H9 (cell line): ENCODE measurements around the gene AP4S1. TPM values are rescaled to one million over a fixed set of nuclear protein-coding genes. Genes with fewer than 3 reads are reported as not detected.

Source experiments
- DNase-seq: peaks from one replicate; pipeline ENCODE4 v3.0.0-alpha.2; 2017
- H2AFZ ChIP-seq: one replicate; pipeline ENCODE4 v1.6.1; 2013; ENCODE audit warnings: mild to moderate bottlenecking, low read length, control low read depth, moderate library complexity
- H2AK5ac ChIP-seq: 2 replicates; pipeline ENCODE4 v1.6.1; 2013; ENCODE audit warnings: low read length, control low read depth, mixed read lengths; ENCODE audit not compliant: insufficient read length
- H2BK120ac ChIP-seq: one replicate; pipeline ENCODE4 v1.6.1; 2013; ENCODE audit warnings: low read depth, mild to moderate bottlenecking, low read length, control low read depth, inconsistent platforms; ENCODE audit not compliant: poor library complexity, severe bottlenecking
- H2BK12ac ChIP-seq: 2 replicates; pipeline ENCODE4 v1.6.1; 2013; ENCODE audit warnings: low read length, control low read depth, mixed read lengths, low read depth; ENCODE audit not compliant: insufficient read length
- H2BK15ac ChIP-seq: 2 replicates; pipeline ENCODE4 v1.6.1; 2013; ENCODE audit warnings: low read depth, low read length, control low read depth
- H2BK20ac ChIP-seq: one replicate; pipeline ENCODE4 v1.6.1; 2013; ENCODE audit warnings: low read depth, mild to moderate bottlenecking, low read length, control low read depth, inconsistent platforms; ENCODE audit not compliant: poor library complexity, severe bottlenecking
- H2BK5ac ChIP-seq: 2 replicates; pipeline ENCODE4 v1.6.1; 2013; ENCODE audit warnings: low read length, control low read depth, mixed read lengths; ENCODE audit not compliant: insufficient read length
- H3K14ac ChIP-seq: 2 replicates; pipeline ENCODE4 v1.6.1; 2013; ENCODE audit warnings: low read length, control low read depth; ENCODE audit not compliant: insufficient read depth
- H3K18ac ChIP-seq: 2 replicates; pipeline ENCODE4 v1.6.1; 2013; ENCODE audit warnings: low read depth, mild to moderate bottlenecking, mixed read lengths, low read length, control low read depth; ENCODE audit not compliant: insufficient read length
- H3K23ac ChIP-seq: 2 replicates; pipeline ENCODE4 v1.6.1; 2013; ENCODE audit warnings: low read length, control low read depth, mixed read lengths, low read depth; ENCODE audit not compliant: insufficient read length
- H3K23me2 ChIP-seq: 2 replicates; pipeline ENCODE4 v1.6.1; 2013; ENCODE audit warnings: low read depth, mild to moderate bottlenecking, mixed read lengths, low read length, control low read depth; ENCODE audit not compliant: insufficient read length, poor library complexity, severe bottlenecking
- H3K27ac ChIP-seq: 2 replicates; pipeline ENCODE4 v1.5.1; 2013; ENCODE audit warnings: low read length, control low read depth, mixed read lengths, low read depth; ENCODE audit not compliant: insufficient read length
- H3K27me3 ChIP-seq: 2 replicates; pipeline ENCODE4 v1.6.1; 2013; ENCODE audit warnings: low read length, control low read depth, inconsistent platforms; ENCODE audit not compliant: insufficient read depth
- H3K4ac ChIP-seq: 2 replicates; pipeline ENCODE4 v1.6.1; 2013; ENCODE audit warnings: low read depth, mild to moderate bottlenecking, control low read depth, inconsistent platforms, low read length, moderate library complexity
- H3K4me1 ChIP-seq: 2 replicates; pipeline ENCODE4 v1.6.1; 2013; ENCODE audit warnings: low read length, control low read depth, inconsistent platforms; ENCODE audit not compliant: insufficient read depth
- H3K4me2 ChIP-seq: 2 replicates; pipeline ENCODE4 v1.6.1; 2013; ENCODE audit warnings: low read length, control low read depth, mixed read lengths; ENCODE audit not compliant: insufficient read length, insufficient read depth
- H3K56ac ChIP-seq: 2 replicates; pipeline ENCODE4 v1.6.1; 2013; ENCODE audit warnings: low read depth, mild to moderate bottlenecking, mixed read lengths, low read length, control low read depth; ENCODE audit not compliant: insufficient read length
- H3K79me1 ChIP-seq: 2 replicates; pipeline ENCODE4 v1.6.1; 2013; ENCODE audit warnings: low read depth, mild to moderate bottlenecking, moderate library complexity, low read length, control low read depth, inconsistent platforms; ENCODE audit not compliant: insufficient read depth, poor library complexity, severe bottlenecking
- H3K79me2 ChIP-seq: 2 replicates; pipeline ENCODE4 v1.6.1; 2013; ENCODE audit warnings: low read length, control low read depth, inconsistent platforms; ENCODE audit not compliant: insufficient read depth
- H3K9ac ChIP-seq: 2 replicates; pipeline ENCODE4 v1.6.1; 2013; ENCODE audit warnings: low read length, control low read depth, mixed read lengths; ENCODE audit not compliant: insufficient read length; ENCODE audit errors: extremely low read depth
- H3K9me3 ChIP-seq: one replicate; pipeline ENCODE4 v1.6.1; 2013; ENCODE audit warnings: low read depth, low read length, inconsistent platforms; ENCODE audit not compliant: control insufficient read depth
- H3T11ph ChIP-seq: one replicate; pipeline ENCODE4 v1.6.1; 2013; ENCODE audit warnings: mild to moderate bottlenecking, low read length, control low read depth, inconsistent platforms
- H4K20me1 ChIP-seq: one replicate; pipeline ENCODE4 v1.6.1; 2013; ENCODE audit not compliant: control insufficient read depth, insufficient read length, insufficient read depth
- H4K5ac ChIP-seq: 2 replicates; pipeline ENCODE4 v1.6.1; 2013; ENCODE audit warnings: low read depth, mild to moderate bottlenecking, mixed read lengths, low read length, control low read depth; ENCODE audit not compliant: insufficient read length
- H4K8ac ChIP-seq: replicated peaks from 2 replicates; pipeline ENCODE4 v1.6.1; 2013; ENCODE audit warnings: low read length, control low read depth, mixed read lengths, low read depth; ENCODE audit not compliant: insufficient read length
- H4K91ac ChIP-seq: 2 replicates; pipeline ENCODE4 v1.6.1; 2013; ENCODE audit warnings: low read depth, mild to moderate bottlenecking, moderate library complexity, mixed read lengths, low read length, control low read depth; ENCODE audit not compliant: insufficient read length
- H3K27ac Mint-ChIP-seq, 3 experiments: 2 replicates in 2 of 3; 3 replicates in 1 of 3; pipeline ENCODE4 v1.8.0; 2020 to 2021; ENCODE audit warnings: mixed read lengths in 3 of 3, mild to moderate bottlenecking in 1 of 3, moderate library complexity in 1 of 3
- H3K27me3 Mint-ChIP-seq: 2 replicates; pipeline ENCODE4 v1.8.0; 2021; ENCODE audit warnings: low read depth, mild to moderate bottlenecking, moderate library complexity, mixed read lengths
- H3K36me3 Mint-ChIP-seq, 3 experiments: 2 replicates in 2 of 3; 3 replicates in 1 of 3; pipeline ENCODE4 v1.8.0; 2020 to 2021; ENCODE audit warnings: low read depth in 3 of 3, mixed read lengths in 3 of 3; ENCODE audit not compliant: insufficient read depth in 1 of 3
- H3K4me1 Mint-ChIP-seq, 2 experiments: 2 replicates each; pipeline ENCODE4 v1.8.0; 2020; ENCODE audit warnings: mixed read lengths in 2 of 2
- H3K4me3 Mint-ChIP-seq, 2 experiments: 2 replicates in 1 of 2; 3 replicates in 1 of 2; pipeline ENCODE4 v1.8.0; 2020 to 2021; ENCODE audit warnings: mild to moderate bottlenecking in 2 of 2, mixed read lengths in 2 of 2, moderate library complexity in 1 of 2
- H3K9me3 Mint-ChIP-seq, 2 experiments: 2 replicates in 1 of 2; 3 replicates in 1 of 2; pipeline ENCODE4 v1.8.0; 2020; ENCODE audit warnings: mild to moderate bottlenecking in 2 of 2, mixed read lengths in 2 of 2, moderate library complexity in 1 of 2
- CTCF ChIP-seq: fragments of 200-600 bp; sonication (generic); conservative IDR thresholded peaks from 3 replicates; pipeline ENCODE4 v1.8.0; 2021; ENCODE audit warnings: antibody characterized with exemption, mild to moderate bottlenecking
- WGBS: extraction: QIAGEN DNeasy Blood & Tissue Kit; methylation state at CpG from one replicate; pipeline ENCODE4 v1.1.7; 2013; ENCODE audit warnings: missing lambda C conversion rate, low lambda C conversion rate, mixed read lengths; ENCODE audit not compliant: insufficient read length; ENCODE audit errors: extremely low coverage; 5-methylcytosine and 5-hydroxymethylcytosine counted together
- total RNA-seq: library from RNA; stranded (reverse); gene quantifications from 2 replicates; pipeline ENCODE4 v1.2.1, GENCODE V29; 2021

AP4S1 gene
- total RNA-seq, 1 experiment from 2014 or later: 13.7 TPM

DNA sequence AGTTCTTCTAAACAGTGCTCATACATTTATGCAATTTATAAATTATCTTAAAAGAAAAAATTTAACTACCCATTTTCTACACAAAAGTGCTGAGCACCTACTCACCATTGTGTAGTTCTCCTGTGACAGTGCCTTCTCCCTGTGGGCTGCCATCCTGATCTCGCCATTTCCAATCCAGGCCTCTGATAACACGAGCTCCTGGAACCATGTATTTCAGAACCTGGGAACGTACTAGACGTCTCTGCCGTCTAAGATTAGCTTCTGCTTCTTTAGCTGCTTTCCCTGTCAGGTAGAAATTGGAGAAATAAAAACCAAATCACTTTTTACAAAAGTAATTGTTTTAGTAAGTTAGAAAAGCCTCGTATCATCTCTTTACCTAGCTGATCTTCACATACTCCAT is 107.7 kb downstream of the AP4S1 start:
- Histone ChIP-seq H3K27ac (no peak overlapping the region), H3K14ac (no peak overlapping the region), H2BK12ac (no peak overlapping the region), H4K20me1 (no peaks in the 10 kb centered on the region), H3K4ac (no peak overlapping the region), H3K4me2 (no peak overlapping the region), H3K79me1 (no peaks in the 10 kb centered on the region), H2BK120ac (no peak overlapping the region), H2AFZ (no peak overlapping the region), H3K23ac (no peak overlapping the region), H2BK5ac (no peak overlapping the region), H3K27me3 (no peaks in the 10 kb centered on the region), H4K8ac (no peak overlapping the region), H3K23me2 (no peaks in the 10 kb centered on the region), H2BK20ac (no peak overlapping the region), H4K5ac (no peak overlapping the region), H3K9me3 (no peaks in the 10 kb centered on the region), H3K18ac (no peak overlapping the region), H3K9ac (no peak overlapping the region), H3T11ph (no peak overlapping the region), H3K79me2 (no peaks in the 10 kb centered on the region), H2AK5ac (no peak overlapping the region), H4K91ac (no peak overlapping the region), H3K56ac (no peak overlapping the region), H2BK15ac (no peak overlapping the region), H3K4me1 (no peaks in the 10 kb centered on the region)
- peak overlapping the region in 2 of 3 experiments; percentile 37 to 88; a peak in 4 of 7 replicates for H3K27ac Mint-ChIP-seq
- TF ChIP-seq CTCF: no peak
- H3K36me3 Mint-ChIP-seq: peaks cover 25 to 66% (median 52%) of the 10 kb centered on the region in 3 experiments; a peak in 6 of 7 replicates
- no peaks in the 10 kb centered on the region for H3K9me3 Mint-ChIP-seq
- H3K27me3 Mint-ChIP-seq: no peaks in the 10 kb centered on the region
- no peak for DNase-seq
- peaks cover 5 to 12% of the 10 kb centered on the region in 2 experiments; a peak in 3 of 4 replicates for H3K4me1 Mint-ChIP-seq
- no CpG with 5 or more reads among the region's 6 CpGs for WGBS
- H3K4me3 Mint-ChIP-seq: no peak overlapping the region
